ENCODE results near the gene NAA50.

DNA sequence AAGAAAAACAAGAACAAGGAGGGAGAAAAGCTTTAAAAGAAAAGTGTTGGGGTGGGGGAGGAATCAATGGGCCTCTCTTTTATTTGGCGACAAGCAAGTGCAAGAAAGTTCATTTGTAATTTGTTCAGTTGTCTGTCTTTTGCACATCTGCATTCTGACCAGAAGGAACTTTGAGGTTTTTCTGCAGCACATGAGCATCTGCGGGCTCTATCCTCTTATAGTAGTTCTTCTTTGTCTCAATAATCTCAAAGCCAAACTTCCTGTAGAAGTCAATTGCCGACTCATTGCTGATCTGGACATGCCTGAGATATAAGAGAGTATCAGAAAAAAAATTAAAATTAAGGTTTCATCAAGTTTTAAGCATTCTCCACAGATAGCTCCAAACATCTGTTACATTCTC lies 24.4 kb downstream of the NAA50 start:
- no peak for TF ChIP-seq GATA2 (IDR thresholded peaks at IDR 0.05; ENCODE audit: low read depth, low read length)
- TF ChIP-seq GATA3 (IDR thresholded peaks at IDR 0.05; ENCODE audit: low read depth, low read length), result no peak

Measured in SH-SY5Y (cell line).